SHP77 (cell line): ENCODE measurements around the gene KRT79.
A peak's percentile ranks its signal among the peaks of the same experiment; 100 is the strongest.

Experiments used
- DNase-seq, 2 experiments: peaks; one replicate each; lab custom pipeline; 2025; lab: John Stamatoyannopoulos, UW

Gene KRT79

GRCh38 chr12:52819731-52820510 is 14.2 kb downstream of the KRT79 start:
- no peak for DNase-seq

- no peak for DNase-seq
These were observed 15.2 kb downstream of the KRT79 start for GRCh38 chr12:52818887-52819420.

- DNase-seq = peak; percentile 63 to 75
These were observed 15.7 kb downstream of the KRT79 start for GRCh38 chr12:52818388-52818787.

GRCh38 chr12:52817699-52818238 is 16.3 kb downstream of the KRT79 start:
- no peak for DNase-seq

GRCh38 chr12:52817003-52817698 is 17.0 kb downstream of the KRT79 start:
- no peak for DNase-seq

- DNase-seq = no peak
These were observed 18.2 kb downstream of the KRT79 start for GRCh38 chr12:52815676-52816588.

GRCh38 chr12:52815161-52815560 is 18.9 kb downstream of the KRT79 start:
- no peak for DNase-seq

GRCh38 chr12:52814710-52815155 is 19.4 kb downstream of the KRT79 start:
- no peak for DNase-seq

- peak in 1 of 2 experiments; percentile 15 for DNase-seq
These were observed 20.0 kb downstream of the KRT79 start, which contains the start of gene KRT4 for GRCh38 chr12:52813885-52814709. TSS of gene KRT4 (minus strand) at chr12:52814116. CDS start at chr12:52814058, 58 bp downstream.

- DNase-seq = no peak
These were observed 20.8 kb downstream of the KRT79 start for GRCh38 chr12:52813203-52813819.

- no peak for DNase-seq
These were observed 21.4 kb downstream of the KRT79 start for GRCh38 chr12:52812749-52813148.

- DNase-seq = no peak
These were observed 22.1 kb downstream of the KRT79 start for GRCh38 chr12:52812073-52812400.

- no peak for DNase-seq
These were observed 22.7 kb downstream of the KRT79 start for GRCh38 chr12:52811191-52812072.

GRCh38 chr12:52810554-52810953 is 23.6 kb downstream of the KRT79 start:
- no peak for DNase-seq

- no peak for DNase-seq
These were observed 24.9 kb downstream of the KRT79 start for GRCh38 chr12:52809166-52809565.

- DNase-seq = no peak
These were observed 25.4 kb downstream of the KRT79 start for GRCh38 chr12:52808573-52809160.

GRCh38 chr12:52807544-52808470 is 26.3 kb downstream of the KRT79 start:
- DNase-seq = no peak
